KOPT-K1 (cell line): ENCODE results near the gene SLC66A3.
A peak's percentile ranks its signal among the peaks of the same experiment; 100 is the strongest.
"Not testable (repeated sequence)": the region's sequence is repeated elsewhere in the genome, so short reads cannot be mapped to it uniquely, and the experiment has no call there.

Experiments used
- H3K27ac ChIP-seq: fragments of 200-600 bp; sonication (generic); 2 replicates; pipeline ENCODE4 v1.5.1; 2016; ENCODE audit warnings: antibody characterized with exemption, mild to moderate bottlenecking, low read depth, low read length; ENCODE audit not compliant: poor library complexity, severe bottlenecking
- H3K36me3 ChIP-seq: fragments of 200-600 bp; sonication (generic); 2 replicates; pipeline ENCODE4 v1.5.1; 2017; ENCODE audit warnings: antibody characterized with exemption, mild to moderate bottlenecking, low read length, moderate library complexity; ENCODE audit not compliant: insufficient read depth
- H3K9me3 ChIP-seq: fragments of 200-600 bp; sonication (generic); 2 replicates; pipeline ENCODE4 v1.5.1; 2017; ENCODE audit warnings: antibody characterized with exemption, low read length, mild to moderate bottlenecking; ENCODE audit not compliant: insufficient read depth, poor library complexity, severe bottlenecking

SLC66A3 gene

DNA sequence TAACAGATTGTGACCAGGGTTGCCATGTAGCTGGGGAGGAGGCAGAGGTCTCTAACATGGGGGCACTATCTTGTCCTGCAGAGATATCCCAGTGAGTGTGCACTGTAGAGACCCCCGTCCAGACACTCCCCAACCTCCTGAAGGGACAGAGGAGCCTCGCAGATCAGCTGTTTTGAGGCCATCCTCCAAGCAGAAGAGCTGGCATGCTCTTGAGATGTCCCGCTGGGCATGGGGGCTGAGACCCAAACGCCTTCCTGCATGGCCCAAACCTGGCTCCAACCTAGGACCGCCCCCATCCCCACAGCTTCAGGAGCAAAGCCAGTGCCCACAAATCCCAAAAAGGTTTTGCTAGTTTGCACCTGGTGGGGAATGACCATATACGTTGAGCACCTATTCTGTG lies 2.7 kb upstream of the SLC66A3 start:
- Histone ChIP-seq H3K27ac (no peak overlapping the region), H3K36me3 (no peaks in the 10 kb centered on the region), H3K9me3 (no peaks in the 10 kb centered on the region)

GRCh38 chr2:11154016-11154922 lies 998 bp upstream of the SLC66A3 start:
- Histone ChIP-seq H3K27ac (peak overlapping the region; percentile 55), H3K36me3 (no peaks in the 10 kb centered on the region), H3K9me3 (no peaks in the 10 kb centered on the region)

GRCh38 chr2:11154923-11155380 lies 315 bp upstream of the SLC66A3 start:
- no peaks in the 10 kb centered on the region for H3K9me3 ChIP-seq
- no peaks in the 10 kb centered on the region for H3K36me3 ChIP-seq
- peak overlapping the region; percentile 55 for H3K27ac ChIP-seq

DNA sequence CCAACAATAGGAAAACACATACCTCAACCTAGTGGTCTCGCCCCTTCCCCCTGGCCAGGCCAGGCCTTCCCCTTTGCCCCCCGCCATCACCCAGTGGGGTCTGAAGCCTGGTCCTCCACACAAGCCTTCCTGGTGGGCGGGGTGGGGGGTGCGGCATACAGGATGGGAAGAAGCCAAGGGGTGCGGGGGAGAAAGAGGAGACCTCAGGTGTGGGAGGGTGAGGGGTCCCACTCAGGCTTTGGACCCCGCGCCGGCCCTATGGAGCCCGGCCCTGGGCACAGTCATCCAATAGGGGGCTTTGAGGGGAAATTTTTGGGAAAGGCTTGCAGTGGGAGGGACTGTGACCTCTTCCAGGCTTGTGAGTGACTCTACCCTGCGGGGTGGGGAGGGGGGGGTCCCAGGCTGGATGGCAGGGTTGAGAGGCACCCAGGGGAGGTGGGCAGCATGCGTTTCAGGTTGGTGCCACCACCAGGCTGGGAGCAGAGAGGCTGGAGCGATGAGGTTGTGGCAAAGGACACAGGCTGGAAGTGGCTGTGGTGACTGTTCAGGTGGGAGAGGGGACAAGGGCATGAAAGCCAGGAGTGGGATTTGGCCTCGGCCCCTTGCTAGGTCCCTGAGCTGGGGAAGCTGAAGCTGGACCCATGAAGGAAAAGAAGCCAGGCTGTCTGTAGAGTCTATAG lies 1.3 kb downstream of the SLC66A3 start:
- H3K27ac ChIP-seq = no peak overlapping the region
- no peaks in the 10 kb centered on the region for H3K36me3 ChIP-seq
- no peaks in the 10 kb centered on the region for H3K9me3 ChIP-seq

GRCh38 chr2:11157296-11157695 lies 2.0 kb downstream of the SLC66A3 start:
- H3K36me3 ChIP-seq = no peaks in the 10 kb centered on the region
- H3K27ac ChIP-seq = no peak overlapping the region
- no peaks in the 10 kb centered on the region for H3K9me3 ChIP-seq

DNA sequence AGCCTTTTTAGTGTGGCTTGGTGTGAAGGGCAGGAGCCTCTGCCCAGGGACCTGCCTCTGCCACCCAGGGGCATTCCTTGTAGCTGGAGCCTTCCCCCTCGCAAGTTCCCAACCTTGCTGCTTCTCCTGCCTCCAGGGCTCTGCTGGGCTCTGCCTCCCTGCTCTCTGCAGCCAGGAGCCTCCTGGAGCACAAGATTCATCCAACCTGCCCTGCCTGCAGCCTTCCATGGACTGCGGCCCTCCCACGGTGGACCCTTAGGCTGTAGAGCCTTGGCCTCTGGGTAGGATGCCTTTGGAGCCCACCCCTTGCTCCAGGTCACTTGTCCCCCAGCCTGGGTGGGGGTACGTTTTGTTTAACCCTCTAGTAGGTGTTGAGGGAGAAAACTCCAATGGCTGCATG lies 2.5 kb downstream of the SLC66A3 start:
- H3K9me3 ChIP-seq = no peaks in the 10 kb centered on the region
- H3K27ac ChIP-seq = no peak overlapping the region
- H3K36me3 ChIP-seq = no peaks in the 10 kb centered on the region

GRCh38 chr2:11158916-11159573 lies 3.8 kb downstream of the SLC66A3 start:
- Histone ChIP-seq H3K27ac (no peak overlapping the region), H3K36me3 (no peaks in the 10 kb centered on the region), H3K9me3 (no peaks in the 10 kb centered on the region)

- Histone ChIP-seq H3K27ac (no peak overlapping the region), H3K36me3 (no peaks in the 10 kb centered on the region), H3K9me3 (no peaks in the 10 kb centered on the region)
Measured at GRCh38 chr2:11159574-11160170, 4.4 kb downstream of the SLC66A3 start.

- no peaks in the 10 kb centered on the region for H3K36me3 ChIP-seq
- peak overlapping the region; percentile 59 for H3K27ac ChIP-seq
- no peaks in the 10 kb centered on the region for H3K9me3 ChIP-seq
Measured at GRCh38 chr2:11160256-11160655, 5.0 kb downstream of the SLC66A3 start.

DNA sequence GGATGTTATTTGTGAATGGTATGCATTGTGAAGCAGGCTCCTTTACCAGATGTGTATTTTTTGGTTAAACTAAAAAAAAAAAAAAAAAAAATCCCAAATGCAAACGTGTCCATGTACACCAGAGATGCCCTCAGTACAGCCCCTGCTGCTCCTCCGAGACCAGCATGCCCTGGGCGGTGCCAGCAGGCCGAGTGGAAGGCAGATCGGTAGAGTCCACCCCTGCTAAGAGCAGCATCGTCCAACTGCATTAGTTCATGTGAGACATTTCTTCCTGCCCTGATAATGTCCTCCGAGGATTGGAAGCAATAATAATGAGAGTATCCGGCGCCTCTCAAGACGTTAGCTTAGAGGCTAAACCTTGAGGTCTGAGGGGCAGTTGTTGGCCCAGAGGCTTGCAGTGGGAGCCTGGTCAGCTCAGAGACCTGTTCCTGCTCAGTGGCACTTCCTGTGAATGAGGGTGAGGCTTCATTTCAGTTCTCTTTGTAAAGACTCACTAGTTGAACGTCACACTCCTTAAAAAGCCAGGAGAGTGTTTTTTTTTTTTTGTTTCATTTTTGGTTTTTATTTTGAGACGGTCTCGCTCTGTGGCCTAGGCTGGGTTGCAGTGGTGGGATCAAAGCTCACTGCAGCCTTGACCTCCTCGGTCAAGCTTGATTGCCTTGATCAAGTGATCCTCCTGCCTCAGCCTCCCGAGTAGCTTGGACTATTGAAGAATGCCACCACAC lies 5.6 kb downstream of the SLC66A3 start:
- Histone ChIP-seq H3K36me3 (no peaks in the 10 kb centered on the region), H3K27ac (peak overlapping the region; percentile 59), H3K9me3 (no peaks in the 10 kb centered on the region)

- Histone ChIP-seq H3K27ac (peak overlapping the region; percentile 59), H3K9me3 (no peaks in the 10 kb centered on the region), H3K36me3 (no peaks in the 10 kb centered on the region)
Measured at GRCh38 chr2:11161747-11162146, 6.5 kb downstream of the SLC66A3 start.

DNA sequence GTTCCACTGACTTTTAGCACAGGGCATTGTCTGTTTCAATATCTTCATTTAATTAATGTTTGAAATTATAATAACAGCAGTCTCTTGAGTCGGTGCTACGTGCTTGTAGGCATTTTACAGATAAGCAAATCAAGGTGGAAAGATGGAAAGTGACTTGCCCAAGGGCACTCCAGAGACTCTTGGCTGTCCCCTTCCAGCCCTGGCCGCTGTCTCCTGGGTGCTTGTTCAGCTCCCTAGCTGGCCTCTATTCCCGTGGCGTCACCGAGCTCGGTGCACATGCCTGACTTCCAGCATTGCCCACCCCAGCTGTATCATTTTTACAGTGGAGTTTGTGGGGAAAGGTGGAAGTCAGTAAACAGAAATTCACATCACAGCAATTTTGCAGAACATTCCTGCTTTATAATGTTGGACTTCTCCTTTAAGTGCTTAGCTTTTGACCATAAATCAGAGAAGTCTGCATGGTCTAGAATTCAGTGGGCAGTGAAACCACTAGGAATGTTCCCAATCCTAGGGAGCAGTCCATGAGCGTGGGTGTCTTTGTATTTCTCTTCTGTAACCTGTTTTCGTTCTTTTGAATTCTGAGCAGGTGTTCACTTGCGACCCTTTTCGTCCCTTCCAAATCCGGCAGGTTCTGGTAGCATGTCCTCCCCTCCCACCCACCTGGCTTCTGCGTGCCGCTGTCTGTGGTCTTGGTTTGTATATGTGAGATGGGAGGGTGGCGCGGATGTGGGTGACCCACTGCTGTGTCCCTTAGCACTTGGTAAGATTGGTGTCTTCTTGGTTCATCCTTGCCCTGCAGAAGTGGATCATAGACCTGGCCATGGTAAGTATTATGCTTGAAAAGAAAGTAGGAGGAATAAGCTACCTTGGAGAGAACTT lies 8.4 kb downstream of the SLC66A3 start:
- Histone ChIP-seq H3K27ac (no peak overlapping the region), H3K9me3 (no peaks in the 10 kb centered on the region)

DNA sequence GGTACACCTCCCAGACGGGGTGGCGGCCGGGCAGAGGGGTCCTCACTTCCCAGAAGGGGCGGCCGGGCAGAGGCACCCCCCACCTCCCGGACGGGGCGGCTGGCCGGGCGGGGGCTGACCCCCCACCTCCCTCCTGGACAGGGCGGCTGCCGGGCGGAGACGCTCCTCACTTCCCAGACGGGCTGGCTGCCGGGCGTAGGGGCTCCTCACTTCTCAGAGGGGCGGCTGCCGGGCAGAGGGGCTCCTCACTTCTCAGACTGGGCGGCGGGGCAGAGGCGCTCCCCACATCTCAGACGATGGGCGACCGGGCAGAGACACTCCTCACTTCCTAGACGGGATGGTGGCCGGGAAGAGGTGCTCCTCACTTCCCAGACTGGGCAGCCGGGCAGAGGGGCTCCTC lies 9.8 kb downstream of the SLC66A3 start:
- H3K9me3 ChIP-seq, H3K27ac ChIP-seq, H3K36me3 ChIP-seq: not testable (repeated sequence)

More for the DNA sequence above, 8.4 kb downstream of the SLC66A3 start:
- H3K36me3 ChIP-seq = no peaks in the 10 kb centered on the region

DNA sequence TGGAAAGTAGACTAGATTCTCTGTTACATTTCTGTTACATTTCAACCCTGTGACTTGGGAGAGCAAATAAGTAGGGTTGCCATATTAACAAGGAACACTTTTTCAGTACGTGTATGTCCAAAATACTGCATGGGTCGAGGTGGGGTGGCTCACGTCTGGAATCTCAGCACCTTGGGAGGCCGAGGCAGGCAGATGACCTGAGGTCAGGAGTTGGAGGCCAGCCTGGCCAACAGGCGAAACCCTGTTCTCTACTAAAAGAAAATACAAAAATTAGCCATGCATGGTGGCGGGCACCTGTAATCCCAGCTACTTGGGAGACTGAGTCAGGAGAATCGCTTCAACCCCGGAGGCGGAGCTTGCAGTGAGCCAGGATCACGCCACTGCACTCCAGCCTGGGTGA lies 11.2 kb downstream of the SLC66A3 start:
- H3K9me3 ChIP-seq = no peaks in the 10 kb centered on the region
- H3K36me3 ChIP-seq = no peaks in the 10 kb centered on the region
- no peak overlapping the region for H3K27ac ChIP-seq
